Stomach (tissue), 9 donors: ENCODE data around the gene RBM10. TPM values are rescaled to one million over a fixed set of nuclear protein-coding genes. Genes with fewer than 3 reads are reported as not detected.
A peak's percentile ranks its signal among the peaks of the same experiment; 100 is the strongest.

ENCODE experiments used
- DNase-seq, 2 donors: peaks; one replicate each; pipeline versions ENCODE4 v3.0.0 to v3.0.0-alpha.2; 2013 to 2019
- H3K27ac ChIP-seq, 5 donors: fragments of 200-600 bp in 4 of 5; sonication (generic) in 4 of 5; one replicate each; pipeline ENCODE4 v1.5.1; 2013 to 2019; ENCODE audit warnings: mild to moderate bottlenecking in 1 of 5, moderate library complexity in 1 of 5
- H3K27me3 ChIP-seq, 3 donors: fragments of 200-600 bp; sonication (generic); one replicate each; pipeline ENCODE4 v1.5.1; 2017 to 2019; ENCODE audit warnings: mixed run types in 1 of 3
- H3K36me3 ChIP-seq, 4 donors: fragments of 200-600 bp; sonication (generic); 1 replicate in 3 of 4; 2 replicates in 1 of 4; pipeline ENCODE4 v1.5.1; 2016 to 2019
- H3K4me1 ChIP-seq, 4 donors: fragments of 200-600 bp; sonication (generic); one replicate each; pipeline ENCODE4 v1.5.1; 2016 to 2019
- H3K4me3 ChIP-seq, 4 donors: fragments of 200-600 bp; sonication (generic) in 3 of 4; one replicate each; pipeline ENCODE4 v1.5.1; 2016 to 2019; ENCODE audit warnings: mild to moderate bottlenecking in 1 of 4
- H3K9me3 ChIP-seq, 4 donors: fragments of 200-600 bp; sonication (generic); one replicate each; pipeline ENCODE4 v1.5.1; 2016 to 2019
- EP300 ChIP-seq: sonication (generic); formaldehyde crosslinking; IDR thresholded peaks from one replicate; pipeline ENCODE4 v1.6.1; 2017; ENCODE audit warnings: antibody characterized with exemption
- POLR2A ChIP-seq, 4 donors: fragments of 450-650 bp; IDR thresholded peaks; one replicate each; pipeline ENCODE4 v1.6.1; 2016; ENCODE audit warnings: antibody characterized with exemption in 4 of 4, control low read depth in 2 of 4, mild to moderate bottlenecking in 1 of 4, moderate library complexity in 1 of 4
- POLR2AphosphoS5 ChIP-seq, 3 donors: sonication (generic); formaldehyde crosslinking; IDR thresholded peaks; one replicate each; pipeline ENCODE4 v1.6.1; 2016; ENCODE audit warnings: antibody characterized with exemption in 3 of 3
- WGBS, 5 donors: extraction: QIAGEN DNeasy Blood & Tissue Kit in 3 of 5; methylation state at CpG; one replicate each; pipeline versions ENCODE4 v1.1.5 to v1.1.7; 2013 to 2018; 5-methylcytosine and 5-hydroxymethylcytosine counted together
- intact Hi-C: fragments of 100-400 bp; cut with DNase I; formaldehyde crosslinking; loops from one replicate; pipeline ENCODE4 v1.15.1; 2023; ENCODE audit warnings: low total_unique reads
- polyA plus RNA-seq, 3 donors: library from polyadenylated mRNA; stranded (reverse); fragments of 200-250 nt; gene quantifications; one replicate each; pipeline ENCODE4 v1.2.3, GENCODE V29; 2013
- total RNA-seq, 5 donors: library from RNA; depleted of rRNA; stranded (reverse); fragments of >200 nt; gene quantifications; one replicate each; pipeline versions ENCODE4 v1.1.0 to v1.2.3, GENCODE V29; 2014 to 2016
- TF ChIP-seq, protein P1 (sequence below), 7 experiments: fragments of 450-650 bp in 4 of 7; fragments of 200-600 bp in 3 of 7; sonication (generic) in 3 of 7; IDR thresholded peaks; one replicate each; pipeline ENCODE4 v1.5.1; 2016 to 2019; ENCODE audit warnings: antibody characterized with exemption in 7 of 7, control low read depth in 2 of 7, mild to moderate bottlenecking in 1 of 7
- donor health status: healthy with polysubstance abuse.
- donor health status: Bipolar disorder and iron deficiency.
- donor health status: healthy.

Gene RBM10
- total and polyA plus RNA-seq, 8 donors: 1.8 to 51.3 (median 24.9) TPM

DNA sequence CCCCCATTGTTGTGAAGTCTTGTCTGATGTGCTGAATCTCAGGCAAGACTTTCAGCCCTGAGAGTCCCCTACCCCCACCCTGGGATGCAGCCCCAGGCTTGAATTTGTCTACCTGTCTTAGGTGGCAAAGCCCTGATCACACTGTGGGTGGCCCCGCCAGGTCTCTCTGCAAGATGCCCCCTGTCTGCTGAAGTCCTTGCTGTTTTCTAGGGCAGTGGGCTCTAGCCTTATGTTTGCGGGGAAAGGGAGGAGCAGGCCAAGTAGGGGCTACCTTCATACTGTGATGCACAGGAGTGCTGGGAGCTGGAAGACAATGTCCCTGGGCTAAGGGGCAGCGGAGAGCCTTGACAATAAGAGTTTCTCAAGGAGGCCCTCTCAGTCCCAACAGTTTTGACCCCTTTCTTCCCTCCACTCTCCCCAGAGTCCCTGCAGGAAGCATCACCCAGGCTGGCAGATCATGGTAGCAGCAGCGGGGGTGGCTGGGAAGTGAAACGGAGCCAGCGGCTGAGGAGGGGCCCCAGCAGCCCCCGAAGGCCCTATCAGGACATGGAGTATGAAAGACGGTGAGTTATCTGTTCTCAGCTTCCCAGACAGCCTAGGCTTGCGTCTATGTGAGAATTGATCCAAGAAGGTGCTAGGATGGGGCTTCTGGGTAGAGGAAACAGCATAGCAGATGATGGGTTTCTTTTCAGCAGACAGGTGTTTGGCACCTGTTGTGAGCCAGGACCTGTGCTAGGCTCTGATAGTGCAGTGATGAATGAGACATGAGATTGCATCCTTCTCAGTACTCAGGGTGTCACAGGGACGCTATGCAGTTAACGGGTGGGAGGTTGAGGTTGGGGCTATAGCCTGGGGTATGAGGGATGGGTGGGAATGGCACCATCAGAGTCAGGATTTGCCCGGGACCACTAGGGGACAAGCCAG is 2.2 kb downstream of the RBM10 start:
- no peak for DNase-seq
- peaks cover 0 to 13% (median 9%) of the 10 kb centered on the region in 4 donors for H3K36me3 ChIP-seq
- H3K4me3 ChIP-seq: peak overlapping the region; percentile 57 to 73 (median 59)
- intact Hi-C loops: no loop called here
- peaks cover 0 to 4% (median 0%) of the 10 kb centered on the region in 3 donors for H3K27me3 ChIP-seq
- TF ChIP-seq EP300 (no peak), POLR2AphosphoS5 (IDR thresholded peaks at IDR 0.05) (no peak), POLR2A (IDR thresholded peaks at IDR 0.05) (no peak)
- TF ChIP-seq, protein P1, sequence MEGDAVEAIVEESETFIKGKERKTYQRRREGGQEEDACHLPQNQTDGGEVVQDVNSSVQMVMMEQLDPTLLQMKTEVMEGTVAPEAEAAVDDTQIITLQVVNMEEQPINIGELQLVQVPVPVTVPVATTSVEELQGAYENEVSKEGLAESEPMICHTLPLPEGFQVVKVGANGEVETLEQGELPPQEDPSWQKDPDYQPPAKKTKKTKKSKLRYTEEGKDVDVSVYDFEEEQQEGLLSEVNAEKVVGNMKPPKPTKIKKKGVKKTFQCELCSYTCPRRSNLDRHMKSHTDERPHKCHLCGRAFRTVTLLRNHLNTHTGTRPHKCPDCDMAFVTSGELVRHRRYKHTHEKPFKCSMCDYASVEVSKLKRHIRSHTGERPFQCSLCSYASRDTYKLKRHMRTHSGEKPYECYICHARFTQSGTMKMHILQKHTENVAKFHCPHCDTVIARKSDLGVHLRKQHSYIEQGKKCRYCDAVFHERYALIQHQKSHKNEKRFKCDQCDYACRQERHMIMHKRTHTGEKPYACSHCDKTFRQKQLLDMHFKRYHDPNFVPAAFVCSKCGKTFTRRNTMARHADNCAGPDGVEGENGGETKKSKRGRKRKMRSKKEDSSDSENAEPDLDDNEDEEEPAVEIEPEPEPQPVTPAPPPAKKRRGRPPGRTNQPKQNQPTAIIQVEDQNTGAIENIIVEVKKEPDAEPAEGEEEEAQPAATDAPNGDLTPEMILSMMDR (IDR thresholded peaks at IDR 0.05): no peak
- H3K4me1 ChIP-seq: peaks cover 0 to 35% (median 27%) of the 10 kb centered on the region in 4 donors
- peak overlapping the region in 3 of 5 donors; percentile 12 to 97 (median 90) for H3K27ac ChIP-seq
- WGBS, 5 donors: 69 to 84% (median 81%) methylated on average over 9 to 12 of the region's 12 CpGs
- H3K9me3 ChIP-seq: peaks cover 0 to 8% (median 3%) of the 10 kb centered on the region in 4 donors

- Histone ChIP-seq H3K9me3 (peaks cover 0 to 8% (median 3%) of the 10 kb centered on the region in 4 donors), H3K27me3 (peaks cover 0 to 4% (median 0%) of the 10 kb centered on the region in 3 donors), H3K27ac (peak overlapping the region in 1 of 5 donors; percentile 22), H3K4me1 (peaks cover 0 to 24% (median 20%) of the 10 kb centered on the region in 4 donors), H3K36me3 (peaks cover 0 to 8% (median 5%) of the 10 kb centered on the region in 4 donors), H3K4me3 (no peak overlapping the region)
- DNase-seq: no peak
- 45 to 58% (median 57%) methylated on average over 2 of the region's 2 CpGs for WGBS, 5 donors
- TF ChIP-seq, protein P1 (IDR thresholded peaks at IDR 0.05): no peak
- TF ChIP-seq POLR2AphosphoS5 (IDR thresholded peaks at IDR 0.05): no peak
- TF ChIP-seq EP300: no peak
- TF ChIP-seq POLR2A (IDR thresholded peaks at IDR 0.05): no peak
- intact Hi-C loops: no loop called here
These were observed 3.9 kb downstream of the RBM10 start for GRCh38 chrX:47148946-47149345.

GRCh38 chrX:47151435-47151834 is 6.4 kb downstream of the RBM10 start:
- Histone ChIP-seq H3K36me3 (peaks cover 0 to 21% (median 15%) of the 10 kb centered on the region in 4 donors), H3K27me3 (peaks cover 0 to 4% (median 0%) of the 10 kb centered on the region in 3 donors), H3K4me3 (no peak overlapping the region), H3K9me3 (peaks cover 0 to 8% (median 3%) of the 10 kb centered on the region in 4 donors), H3K27ac (no peak overlapping the region), H3K4me1 (peaks cover 0 to 18% (median 16%) of the 10 kb centered on the region in 4 donors)
- intact Hi-C loops: no loop called here
- no peak for DNase-seq
- TF ChIP-seq POLR2AphosphoS5 (IDR thresholded peaks at IDR 0.05) (no peak), EP300 (no peak), POLR2A (IDR thresholded peaks at IDR 0.05) (no peak)
- TF ChIP-seq, protein P1 (IDR thresholded peaks at IDR 0.05): no peak

- intact Hi-C loops: no loop called here
- Histone ChIP-seq H3K4me1 (peaks cover 0 to 3% (median 0%) of the 10 kb centered on the region in 4 donors), H3K27ac (no peak overlapping the region), H3K36me3 (peaks cover 0 to 29% (median 24%) of the 10 kb centered on the region in 4 donors), H3K9me3 (peaks cover 0 to 7% (median 3%) of the 10 kb centered on the region in 4 donors), H3K4me3 (no peak overlapping the region), H3K27me3 (peaks cover 0 to 8% (median 0%) of the 10 kb centered on the region in 3 donors)
- 91 to 97% (median 94%) methylated on average over 23 to 26 of the region's 26 CpGs; no CpG with 5 or more reads in 1 of the 5 donors for WGBS, 5 donors
- DNase-seq: peak in 1 of 2 donors; percentile 13
- no peak for TF ChIP-seq POLR2A (IDR thresholded peaks at IDR 0.05)
- TF ChIP-seq, protein P1 (IDR thresholded peaks at IDR 0.05): no peak
- no peak for TF ChIP-seq POLR2AphosphoS5 (IDR thresholded peaks at IDR 0.05)
- no peak for TF ChIP-seq EP300
These were observed 11.8 kb downstream of the RBM10 start for GRCh38 chrX:47156611-47157520.
